NAMALWA (cell line): Measurements from ENCODE around the gene TOGARAM2.

Source experiments
- DNase-seq: peaks from one replicate; pipeline ENCODE4 v3.0.0-alpha.2; 2015; ENCODE audit warnings: low spot score

TOGARAM2 gene

DNA sequence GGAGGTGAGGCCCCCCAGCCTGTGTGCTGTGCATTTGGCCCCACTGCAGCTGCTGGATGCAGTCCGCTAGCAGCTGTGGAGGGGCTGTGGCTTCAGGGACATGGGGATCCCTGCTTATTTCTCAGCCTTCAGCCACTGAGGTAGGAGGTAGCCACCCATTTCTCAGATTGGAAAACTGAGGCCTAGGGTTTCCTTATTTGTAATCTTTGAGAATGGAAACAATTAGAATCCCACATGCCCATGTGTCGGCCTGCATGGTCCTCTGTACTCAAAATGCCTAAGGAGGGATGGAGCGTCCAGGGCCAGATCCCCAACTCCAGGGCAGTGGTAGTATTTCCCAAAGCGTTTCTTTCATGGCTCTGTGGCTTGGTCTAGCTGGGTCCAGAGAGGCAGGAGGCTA is 42.1 kb downstream of the TOGARAM2 start:
- DNase-seq, result no peak

- DNase-seq, result no peak
Observed at GRCh38 chr2:29024882-29025430, 43.9 kb downstream of the TOGARAM2 start.

DNA sequence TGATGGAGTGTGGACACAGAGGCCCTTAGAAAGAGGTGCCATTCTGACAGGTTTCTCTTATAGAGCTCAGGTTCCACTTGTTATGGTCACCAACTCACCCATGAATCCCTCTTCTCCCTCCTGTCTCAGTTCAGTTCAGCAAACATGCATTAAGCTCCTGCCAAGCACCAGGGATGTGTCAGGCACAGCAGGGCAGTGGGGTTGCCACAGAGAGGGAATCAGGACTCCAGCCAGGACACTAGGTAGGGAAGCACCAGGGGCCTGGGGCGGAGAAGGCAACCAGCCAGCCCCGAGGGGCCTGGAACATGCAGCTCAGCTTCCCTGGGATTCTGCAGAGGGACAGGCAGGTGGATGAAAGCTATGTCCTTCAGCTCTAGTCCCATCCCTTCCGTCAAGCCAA is 44.6 kb downstream of the TOGARAM2 start:
- no peak for DNase-seq

DNA sequence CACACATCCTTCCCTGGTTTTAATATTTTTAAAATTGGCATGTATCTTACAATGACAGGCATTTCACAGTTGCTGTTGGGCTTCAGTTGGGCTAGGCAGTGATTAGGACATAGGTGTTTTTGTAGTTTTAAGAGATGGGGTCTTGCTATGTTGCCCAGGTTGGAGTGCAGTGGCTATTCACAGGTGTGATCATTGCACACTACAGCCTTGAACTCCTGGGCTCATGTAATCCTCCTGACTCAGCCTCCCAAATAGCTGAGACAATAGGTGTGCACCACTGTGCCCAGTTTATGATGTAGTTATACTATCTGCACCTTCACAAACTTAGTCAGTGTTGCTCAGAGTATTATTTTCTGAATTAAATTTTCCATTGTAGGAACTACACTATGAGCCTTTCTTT is 49.9 kb downstream of the TOGARAM2 start:
- no peak for DNase-seq

GRCh38 chr2:29032189-29032588 is 51.1 kb downstream of the TOGARAM2 start:
- no peak for DNase-seq

DNA sequence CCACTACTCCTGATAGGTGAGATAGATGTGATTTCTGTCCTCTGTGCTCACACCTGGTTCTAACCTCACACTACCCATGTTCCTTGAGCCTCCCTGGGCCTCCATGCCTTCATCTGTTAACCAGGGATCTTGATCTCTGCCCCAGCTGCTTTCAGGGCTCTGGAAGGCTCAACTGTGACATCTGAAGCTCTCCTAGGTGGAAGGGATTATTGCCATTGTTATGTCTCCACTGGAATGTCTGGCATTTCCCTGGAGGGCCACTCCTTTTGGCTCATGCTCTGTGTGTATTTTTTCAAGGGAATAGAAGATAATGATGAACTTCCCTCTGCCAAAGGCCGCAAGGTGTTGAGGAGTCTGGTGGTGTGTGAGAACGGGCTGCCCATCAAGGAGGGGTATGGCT is 52.1 kb downstream of the TOGARAM2 start:
- no peak for DNase-seq

DNA sequence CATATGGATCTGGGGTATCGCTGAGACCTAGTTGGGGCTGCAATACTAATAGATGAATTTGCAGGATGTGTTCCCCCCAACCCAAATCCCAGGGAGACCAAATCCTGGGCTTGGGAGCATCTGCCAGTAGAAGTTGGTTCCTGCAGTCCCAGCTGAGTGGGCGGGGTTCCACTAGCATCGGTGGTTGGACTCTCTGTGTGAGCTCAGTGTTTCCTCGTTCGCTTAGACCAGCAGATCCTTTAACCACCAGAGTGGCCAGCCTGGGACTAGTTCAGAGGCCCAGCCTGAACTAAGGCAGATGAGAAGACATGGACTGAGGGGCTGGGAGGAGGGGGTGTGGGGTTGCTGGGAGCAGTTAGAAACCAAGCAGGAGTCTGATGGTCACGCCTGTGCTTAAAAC is 52.6 kb downstream of the TOGARAM2 start:
- DNase-seq, result no peak

DNA sequence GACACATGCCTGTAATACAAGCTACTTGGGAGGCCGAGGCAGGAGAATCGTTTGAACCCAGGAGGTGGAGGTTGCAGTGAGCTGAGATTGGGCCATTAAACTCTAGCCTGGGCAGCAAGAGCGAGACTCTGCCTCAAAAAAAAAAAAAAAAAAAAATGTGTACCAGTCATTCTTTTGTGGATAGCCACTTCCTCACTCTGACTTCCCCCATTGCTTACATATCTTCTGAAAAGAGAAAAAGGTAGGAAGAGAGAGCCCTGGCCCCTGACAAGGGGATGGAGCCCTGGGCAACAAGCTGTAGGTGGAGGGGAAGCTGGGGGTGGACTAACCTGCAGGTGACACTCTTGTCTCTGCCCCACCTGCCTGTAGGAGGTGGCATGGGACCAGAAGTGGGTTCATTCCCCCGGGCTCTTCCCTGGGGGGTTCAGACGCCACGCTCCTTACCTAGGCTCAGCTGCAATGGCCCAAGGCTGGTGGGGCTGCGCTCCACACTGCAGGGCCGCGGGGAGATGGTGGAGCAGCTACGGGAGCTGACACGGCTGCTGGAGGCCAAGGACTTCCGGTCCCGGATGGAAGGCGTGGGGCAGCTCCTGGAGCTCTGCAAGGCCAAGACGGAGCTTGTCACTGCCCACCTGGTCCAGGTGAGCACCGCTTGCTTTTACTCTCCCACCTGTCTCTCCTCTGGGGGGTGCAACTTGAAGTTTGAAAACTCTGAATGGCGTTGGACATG is 54.1 kb downstream of the TOGARAM2 start:
- no peak for DNase-seq

DNA sequence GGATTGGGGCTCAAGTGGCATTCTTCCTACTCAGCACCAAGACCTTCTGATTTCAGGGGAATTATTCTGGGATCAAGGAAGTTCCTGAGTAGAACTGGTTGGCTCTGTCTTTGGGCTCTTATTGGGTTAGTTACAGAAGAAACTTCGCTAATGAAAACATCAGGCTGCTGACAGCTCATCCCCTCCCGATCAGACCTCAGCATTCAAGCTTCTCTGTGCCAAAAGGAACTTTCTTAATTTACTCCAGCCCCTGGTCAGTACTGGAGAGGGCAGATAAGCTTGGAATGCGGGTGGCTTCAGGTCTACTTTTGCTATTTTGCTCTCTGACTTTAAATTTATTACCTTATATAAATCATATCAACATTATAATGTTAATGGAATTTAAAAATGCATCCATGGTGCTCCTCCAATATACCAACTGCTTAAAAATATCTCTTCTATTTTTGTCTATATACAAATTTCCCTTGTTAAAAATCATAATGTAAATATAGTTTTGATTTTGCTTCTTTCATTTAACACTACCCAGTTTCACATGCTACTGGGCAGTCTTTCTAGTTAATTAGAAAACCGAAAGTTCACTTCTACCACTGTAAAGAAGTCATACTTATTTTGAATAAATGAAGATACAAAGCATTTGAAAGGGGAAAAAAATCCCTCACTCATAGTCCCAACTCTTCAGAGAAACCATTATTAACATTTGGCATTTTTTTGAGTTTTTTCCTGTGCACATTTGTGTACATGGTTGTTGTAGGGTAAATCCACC is 58.8 kb downstream of the TOGARAM2 start:
- no peak for DNase-seq

- no peak for DNase-seq
Observed at GRCh38 chr2:29040552-29040951, 59.5 kb downstream of the TOGARAM2 start.

DNA sequence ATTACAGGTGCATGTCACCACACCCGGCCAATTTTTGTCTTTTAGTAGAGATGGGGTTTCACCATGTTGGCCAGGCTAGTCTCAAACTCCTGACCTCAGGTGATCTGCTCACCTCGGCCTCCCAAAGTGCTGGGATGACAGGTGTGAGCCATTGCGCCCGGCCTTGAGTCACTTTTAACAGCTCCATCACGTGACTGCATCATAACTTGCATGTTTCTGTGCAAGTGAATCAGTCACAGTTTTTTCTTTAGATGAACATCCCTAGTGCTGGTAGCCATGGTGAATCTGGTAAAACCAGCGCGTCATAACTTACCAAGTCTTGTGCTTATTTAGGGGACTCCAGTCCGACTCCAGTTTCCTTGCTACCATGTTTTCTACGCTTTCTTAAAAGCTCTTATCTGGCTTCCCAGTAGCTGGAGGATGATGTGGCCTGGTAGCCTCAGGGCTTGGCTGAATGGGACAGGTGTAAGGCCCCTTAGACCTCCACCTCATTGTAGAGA is 60.1 kb downstream of the TOGARAM2 start:
- DNase-seq, result no peak

- no peak for DNase-seq
Observed at GRCh38 chr2:29042561-29043075, 61.5 kb downstream of the TOGARAM2 start.

GRCh38 chr2:29044459-29044858 is 63.4 kb downstream of the TOGARAM2 start:
- no peak for DNase-seq

DNA sequence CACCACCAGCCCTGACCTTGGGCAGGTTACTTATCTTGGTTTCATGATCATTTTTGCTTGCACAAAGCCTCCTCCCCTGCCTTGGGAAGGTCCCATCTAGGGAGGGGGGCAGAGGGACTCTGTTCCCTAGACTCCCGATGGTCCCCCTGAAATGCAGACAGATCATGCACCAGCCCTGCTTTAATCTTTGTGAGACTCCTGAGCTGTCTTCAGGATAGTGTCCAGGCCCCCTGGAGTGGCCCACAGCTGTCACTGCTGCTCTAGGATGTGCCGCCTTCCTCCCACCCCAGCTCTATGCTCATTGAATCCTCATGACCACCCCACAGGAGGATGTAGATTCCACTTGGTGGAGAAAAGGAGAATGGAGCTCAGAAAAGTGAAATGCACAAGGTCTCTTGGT is 65.2 kb downstream of the TOGARAM2 start:
- no peak for DNase-seq

DNA sequence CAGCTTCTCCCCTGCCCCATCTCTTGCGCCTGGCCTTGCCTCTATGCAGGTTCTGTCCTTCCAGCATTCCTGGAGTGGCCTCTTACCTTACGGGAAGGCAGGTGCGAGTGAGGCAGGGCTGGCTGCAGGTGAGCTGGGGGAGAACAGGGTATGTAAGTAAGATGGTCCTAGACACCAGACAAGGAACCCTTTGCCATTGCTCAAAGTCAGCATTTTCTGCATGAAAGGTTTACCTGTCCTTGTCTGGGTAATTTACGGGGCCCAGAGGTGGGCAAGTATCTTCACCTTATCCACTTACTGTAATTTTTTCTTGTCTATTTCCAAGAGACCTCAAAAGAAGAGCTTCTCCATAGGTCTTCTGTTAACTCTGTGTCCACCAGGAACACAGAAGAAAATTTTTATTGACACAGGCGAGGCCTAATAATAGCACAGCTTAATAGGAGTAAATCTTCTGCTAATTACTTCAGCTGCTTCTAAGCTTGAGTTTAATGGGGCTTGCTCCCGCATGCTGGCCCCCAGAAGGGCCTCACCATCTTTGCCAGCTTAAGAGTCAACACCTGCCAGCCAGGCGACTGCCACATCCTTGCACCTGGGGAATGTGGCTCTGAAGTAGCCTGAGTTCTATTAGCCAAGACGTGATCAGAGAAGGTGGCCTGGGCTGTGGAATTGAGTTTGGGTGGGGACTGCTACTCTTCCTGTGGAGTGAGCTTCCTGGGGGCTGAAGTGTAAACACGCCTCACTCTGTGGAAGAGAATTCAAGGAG is 66.2 kb downstream of the TOGARAM2 start:
- no peak for DNase-seq

DNA sequence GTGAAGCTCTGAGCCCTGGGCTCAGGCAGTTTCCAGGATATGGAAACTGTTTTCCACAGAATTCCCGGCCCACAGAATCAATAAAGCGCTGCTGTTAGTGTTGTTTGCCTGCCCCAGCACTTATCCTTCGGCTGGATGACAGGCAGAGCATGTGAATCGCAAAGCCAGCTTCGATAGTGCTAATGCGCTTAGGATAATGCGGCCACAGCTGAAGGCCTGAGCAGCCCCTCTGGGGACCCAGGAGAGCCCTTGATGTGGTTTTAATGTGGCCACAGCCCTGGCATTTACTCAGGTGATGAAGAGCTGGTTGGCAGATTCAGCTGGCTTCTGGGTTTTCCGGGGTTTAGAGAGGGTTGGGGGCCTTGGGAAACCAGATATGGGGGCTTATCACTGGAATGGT is 69.5 kb downstream of the TOGARAM2 start:
- DNase-seq, result no peak

DNA sequence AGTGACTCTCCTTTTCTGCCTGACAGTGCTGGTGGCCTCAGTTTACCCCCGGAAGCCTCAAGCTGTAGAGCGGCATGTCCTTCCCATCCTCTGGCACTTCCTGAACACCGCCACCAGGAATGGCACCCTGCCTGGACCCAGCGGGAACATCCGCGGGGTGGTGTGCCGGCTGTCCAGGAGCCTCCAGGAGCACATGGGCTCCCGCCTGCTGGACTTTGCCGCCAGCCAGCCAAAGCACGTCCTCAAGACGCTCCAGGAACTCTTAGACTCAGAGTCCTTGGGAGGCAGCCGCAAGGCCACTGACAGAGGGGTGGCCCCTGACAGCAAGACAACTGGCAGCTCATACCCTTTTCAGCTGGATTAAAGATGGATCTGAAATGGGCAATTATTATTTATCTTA is 70.6 kb downstream of the TOGARAM2 start:
- DNase-seq, result no peak

DNA sequence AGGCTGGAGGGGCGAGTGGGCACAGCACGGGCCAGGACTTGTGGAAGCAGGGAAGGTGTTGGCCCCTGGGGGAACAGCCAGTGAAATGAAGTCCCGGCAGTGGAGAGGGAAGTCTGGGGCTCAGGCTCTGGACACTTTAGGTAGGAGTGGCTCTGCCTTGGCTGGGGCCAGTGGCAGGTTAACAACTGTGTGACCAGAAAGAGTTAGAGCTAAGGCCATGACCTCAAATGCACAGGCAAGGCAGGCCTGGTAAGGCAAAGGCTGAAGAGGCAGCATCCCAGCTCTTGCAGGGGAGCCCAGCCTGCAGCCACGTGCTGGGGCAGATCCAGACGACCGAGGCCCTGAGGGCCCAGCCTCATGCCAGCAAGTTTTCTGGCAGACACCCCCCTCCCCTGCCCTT is 71.7 kb downstream of the TOGARAM2 start:
- no peak for DNase-seq

GRCh38 chr2:29053223-29053622 is 72.1 kb downstream of the TOGARAM2 start:
- no peak for DNase-seq

- no peak for DNase-seq
Observed at GRCh38 chr2:29053670-29054400, 72.7 kb downstream of the TOGARAM2 start.

DNA sequence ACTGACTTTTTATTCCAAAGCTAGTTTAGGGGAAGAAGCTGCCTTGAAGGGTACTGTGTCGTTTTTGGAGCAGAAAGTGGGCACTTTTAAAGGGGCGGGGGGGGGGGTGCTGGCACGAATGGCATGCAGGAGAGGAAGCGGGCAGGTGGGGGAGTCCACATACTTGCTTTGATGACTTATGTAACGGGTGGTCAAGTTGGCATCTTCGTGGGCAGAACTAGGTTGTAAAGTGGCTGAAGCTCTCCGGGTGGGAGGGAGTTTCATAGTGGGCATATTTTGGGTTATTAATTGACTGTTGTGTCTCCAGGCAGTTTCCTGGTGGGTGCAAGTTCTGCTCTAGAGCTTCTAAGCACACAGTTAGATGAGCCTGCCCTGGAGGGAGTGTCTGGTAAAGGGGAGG is 73.3 kb downstream of the TOGARAM2 start:
- DNase-seq, result no peak

GRCh38 chr2:29055601-29056000 is 74.5 kb downstream of the TOGARAM2 start:
- no peak for DNase-seq
